Sigmoid colon (tissue), 7 donors: Measurements from ENCODE around the gene GCC2. TPM values are rescaled to one million over a fixed set of nuclear protein-coding genes. Genes with fewer than 3 reads are reported as not detected.
A peak's percentile ranks its signal among the peaks of the same experiment; 100 is the strongest.

Experiments used
- DNase-seq: peaks from one replicate; pipeline ENCODE4 v3.0.0-alpha.2; 2019
- H3K27ac ChIP-seq, 4 donors: fragments of 200-600 bp; sonication (generic); one replicate each; pipeline ENCODE4 v1.5.1; 2016 to 2019; ENCODE audit warnings: mild to moderate bottlenecking in 1 of 4
- H3K27me3 ChIP-seq, 3 donors: fragments of 200-600 bp; sonication (generic); one replicate each; pipeline ENCODE4 v1.5.1; 2019; ENCODE audit warnings: mild to moderate bottlenecking in 1 of 3
- H3K36me3 ChIP-seq, 4 donors: fragments of 200-600 bp; sonication (generic); one replicate each; pipeline ENCODE4 v1.5.1; 2016 to 2019
- H3K4me1 ChIP-seq, 4 donors: fragments of 200-600 bp; sonication (generic); one replicate each; pipeline ENCODE4 v1.5.1; 2017 to 2019
- H3K4me3 ChIP-seq, 4 donors: fragments of 200-600 bp; sonication (generic); one replicate each; pipeline ENCODE4 v1.5.1; 2017 to 2019; ENCODE audit warnings: mild to moderate bottlenecking in 2 of 4, moderate library complexity in 1 of 4
- H3K9me3 ChIP-seq, 4 donors: fragments of 200-600 bp in 3 of 4; sonication (generic) in 3 of 4; one replicate each; pipeline versions ENCODE4 v1.5.1 to v1.6.1; 2013 to 2019
- CTCF ChIP-seq, 4 experiments: fragments of 450-650 bp in 3 of 4; fragments of 200-600 bp in 1 of 4; IDR thresholded peaks; one replicate each; pipeline ENCODE4 v1.5.1; 2016 to 2019; ENCODE audit warnings: antibody characterized with exemption in 4 of 4, mild to moderate bottlenecking in 3 of 4, moderate library complexity in 2 of 4
- EP300 ChIP-seq, 4 donors: sonication (generic); formaldehyde crosslinking; IDR thresholded peaks; one replicate each; pipeline ENCODE4 v1.6.1; 2017; ENCODE audit warnings: antibody characterized with exemption in 4 of 4
- POLR2A ChIP-seq, 2 donors: fragments of 450-650 bp; IDR thresholded peaks; one replicate each; pipeline ENCODE4 v1.6.1; 2016; ENCODE audit warnings: antibody characterized with exemption in 2 of 2, mild to moderate bottlenecking in 2 of 2, moderate library complexity in 2 of 2
- POLR2AphosphoS5 ChIP-seq, 4 donors: sonication (generic); formaldehyde crosslinking; IDR thresholded peaks; one replicate each; pipeline ENCODE4 v1.6.1; 2017; ENCODE audit warnings: antibody characterized with exemption in 4 of 4
- WGBS, 2 donors: extraction: QIAGEN DNeasy Blood & Tissue Kit; methylation state at CpG; one replicate each; pipeline ENCODE4 v1.1.7; 2013; 5-methylcytosine and 5-hydroxymethylcytosine counted together
- intact Hi-C: fragments of 100-400 bp; cut with DNase I; formaldehyde crosslinking; loops from one replicate; pipeline ENCODE4 v1.15.1; 2023
- polyA plus RNA-seq, 3 donors: library from polyadenylated mRNA; stranded (reverse); fragments of 200-250 nt; gene quantifications; one replicate each; pipeline ENCODE4 v1.2.3, GENCODE V29; 2013
- total RNA-seq, 4 donors: library from RNA; depleted of rRNA; stranded (reverse); fragments of >200 nt; gene quantifications; one replicate each; pipeline ENCODE4 v1.1.0, GENCODE V29; 2016
- donor health status: healthy with polysubstance abuse.
- donor health status: Bipolar disorder and iron deficiency.
- donor health status: healthy.

The GCC2 gene
- total and polyA plus RNA-seq, 7 donors, result 18.0 to 47.1 (median 29.6) TPM

DNA sequence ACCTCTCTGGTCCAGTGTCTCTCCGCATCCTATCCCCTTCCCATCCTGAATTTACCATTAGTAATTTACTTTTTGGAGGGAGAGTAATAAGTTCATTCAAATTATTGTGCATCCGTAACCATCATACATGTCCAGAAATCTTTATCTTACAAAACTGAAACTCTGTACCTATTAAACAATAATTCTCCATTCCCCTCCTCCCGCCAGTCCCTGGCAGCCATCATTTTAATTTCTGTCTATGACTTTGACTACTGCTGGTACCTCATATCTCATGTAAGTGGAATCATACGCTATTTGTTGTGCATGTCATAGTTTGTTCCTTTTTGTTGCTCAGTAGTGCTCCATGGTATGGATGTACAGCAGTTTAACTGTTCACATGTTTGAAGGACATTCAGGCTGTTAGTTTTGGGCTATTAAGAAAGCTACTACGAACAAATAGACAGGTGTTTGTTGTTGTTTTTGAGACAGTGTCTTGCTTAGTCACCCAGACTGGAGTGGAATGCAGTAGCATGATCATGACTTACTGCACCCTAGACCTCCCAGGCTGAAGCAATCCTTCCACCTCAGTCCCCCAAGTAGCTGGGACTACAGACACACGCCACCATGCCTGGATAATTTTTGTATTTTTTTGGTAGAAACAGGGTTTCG lies 87.3 kb downstream of the GCC2 start:
- Histone ChIP-seq H3K36me3 (no peaks in the 10 kb centered on the region), H3K9me3 (no peaks in the 10 kb centered on the region), H3K27me3 (no peaks in the 10 kb centered on the region), H3K4me1 (peaks cover 0 to 57% (median 44%) of the 10 kb centered on the region in 4 donors), H3K4me3 (peak overlapping the region in 3 of 4 donors; percentile 53 to 89 (median 77)), H3K27ac (peak overlapping the region in 2 of 4 donors; percentile 95 to 99)
- TF ChIP-seq POLR2A (IDR thresholded peaks at IDR 0.05), result no peak
- TF ChIP-seq POLR2AphosphoS5 (IDR thresholded peaks at IDR 0.05), result no peak
- TF ChIP-seq CTCF (IDR thresholded peaks at IDR 0.05), result no peak
- no peak for TF ChIP-seq EP300 (IDR thresholded peaks at IDR 0.05)
- WGBS, 2 donors, result 89% methylated on average over 7 of the region's 7 CpGs
- no peak for DNase-seq
- intact Hi-C loops, result loop anchor here (5.0 kb wide), 2 partner anchors 46 to 89 kb away; partner anchors contain the start of gene GCC2

GRCh38 chr2:108536911-108537310 lies 87.9 kb downstream of the GCC2 start:
- WGBS, 2 donors, result 89 to 92% methylated on average over 5 of the region's 5 CpGs
- Histone ChIP-seq H3K27ac (peak overlapping the region in 2 of 4 donors; percentile 95 to 99), H3K36me3 (no peaks in the 10 kb centered on the region), H3K9me3 (no peaks in the 10 kb centered on the region), H3K4me1 (peaks cover 0 to 64% (median 51%) of the 10 kb centered on the region in 4 donors), H3K27me3 (no peaks in the 10 kb centered on the region), H3K4me3 (no peak overlapping the region)
- intact Hi-C loops, result loop anchor here (5.0 kb wide), 2 partner anchors 45 to 90 kb away; partner anchors contain the start of gene GCC2
- TF ChIP-seq POLR2AphosphoS5 (IDR thresholded peaks at IDR 0.05), result no peak
- TF ChIP-seq POLR2A (IDR thresholded peaks at IDR 0.05), result no peak
- TF ChIP-seq EP300 (IDR thresholded peaks at IDR 0.05), result no peak
- no peak for TF ChIP-seq CTCF (IDR thresholded peaks at IDR 0.05)
- DNase-seq, result no peak

DNA sequence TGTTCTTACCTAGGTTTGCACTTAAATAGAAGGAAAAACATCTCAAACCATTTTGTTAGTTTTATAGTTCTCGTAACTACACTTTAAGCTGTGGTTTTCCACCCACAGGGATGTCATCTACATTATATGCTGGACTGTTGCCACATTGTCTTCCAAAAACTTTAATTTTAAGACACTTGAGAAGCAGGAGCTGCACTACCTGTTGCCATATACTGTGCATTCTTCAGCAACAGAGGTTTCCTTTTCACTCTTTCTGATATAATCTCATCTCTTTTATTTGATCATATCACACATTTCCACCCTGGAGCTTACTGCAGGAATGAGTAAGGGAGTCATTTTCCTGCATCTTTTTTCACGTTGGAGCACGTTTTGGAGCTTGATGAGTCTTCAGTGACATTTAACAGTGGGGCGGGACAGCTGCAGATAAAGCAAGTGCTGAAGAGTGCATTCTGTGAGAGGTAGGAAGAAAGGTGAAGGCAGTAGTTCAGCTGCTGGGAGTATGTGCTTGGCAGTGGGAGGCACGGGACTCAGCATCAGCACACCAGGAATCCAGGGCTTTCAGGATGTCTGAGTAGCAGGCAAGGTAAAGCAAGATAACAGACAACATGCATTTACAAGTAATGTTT lies 89.1 kb downstream of the GCC2 start:
- Histone ChIP-seq H3K4me3 (no peak overlapping the region), H3K9me3 (no peaks in the 10 kb centered on the region), H3K36me3 (no peaks in the 10 kb centered on the region), H3K4me1 (peaks cover 0 to 76% (median 57%) of the 10 kb centered on the region in 4 donors), H3K27ac (peak overlapping the region in 2 of 4 donors; percentile 95 to 99), H3K27me3 (no peaks in the 10 kb centered on the region)
- WGBS, 2 donors, result 48 to 69% methylated on average over 5 of the region's 5 CpGs
- DNase-seq, result no peak
- intact Hi-C loops, result loop anchor here (5.0 kb wide), 2 partner anchors 44 to 91 kb away; partner anchors contain the start of gene GCC2
- TF ChIP-seq POLR2AphosphoS5 (IDR thresholded peaks at IDR 0.05) (no peak), EP300 (IDR thresholded peaks at IDR 0.05) (no peak), CTCF (IDR thresholded peaks at IDR 0.05) (no peak), POLR2A (IDR thresholded peaks at IDR 0.05) (no peak)

DNA sequence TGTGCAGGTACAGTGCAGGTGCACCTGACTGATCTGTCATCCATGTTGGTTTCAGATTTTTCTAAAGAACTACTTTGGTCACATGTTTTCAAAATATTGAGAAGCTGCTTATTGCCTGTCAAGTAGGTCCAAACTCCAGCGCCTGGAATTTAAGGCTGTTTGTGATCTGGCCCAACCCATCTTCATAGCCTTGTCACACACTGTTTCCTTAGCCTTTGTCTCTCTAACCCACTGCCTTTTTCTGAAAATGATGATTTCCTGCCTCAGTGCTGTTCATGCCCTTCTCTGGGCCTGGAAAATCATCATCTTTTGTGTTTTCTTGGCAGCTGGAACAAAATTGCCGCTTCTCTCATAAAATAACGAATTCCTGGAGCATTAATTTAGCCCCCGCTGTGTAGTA lies 92.4 kb downstream of the GCC2 start:
- H3K27me3 ChIP-seq, result no peaks in the 10 kb centered on the region
- TF ChIP-seq CTCF (IDR thresholded peaks at IDR 0.05) (no peak), EP300 (IDR thresholded peaks at IDR 0.05) (no peak), POLR2A (IDR thresholded peaks at IDR 0.05) (no peak), POLR2AphosphoS5 (IDR thresholded peaks at IDR 0.05) (no peak)
- H3K27ac ChIP-seq, result peak overlapping the region; percentile 21 to 99 (median 70)
- no peak overlapping the region for H3K4me3 ChIP-seq
- no peaks in the 10 kb centered on the region for H3K9me3 ChIP-seq
- H3K36me3 ChIP-seq, result no peaks in the 10 kb centered on the region
- peaks cover 0 to 71% (median 47%) of the 10 kb centered on the region in 4 donors for H3K4me1 ChIP-seq
- intact Hi-C loops, result no loop called here
- 66 to 77% methylated on average over 4 of the region's 4 CpGs for WGBS, 2 donors
- no peak for DNase-seq
